Right cardiac atrium (tissue), 5 donors: Measurements from ENCODE around the gene TCEANC2. TPM values are rescaled to one million over a fixed set of nuclear protein-coding genes. Genes with fewer than 3 reads are reported as not detected.
A peak's percentile ranks its signal among the peaks of the same experiment; 100 is the strongest.

Experiments
- ATAC-seq, 2 donors: fragments of 200-7000 bp; cut with Tn5 transposase; one replicate each; pipeline versions ENCODE4 v1.8.0 to v1.9.1; 2020; ENCODE audit warnings: moderate library complexity in 2 of 2, mild to moderate bottlenecking in 1 of 2
- DNase-seq, 3 donors: peaks; one replicate each; pipeline ENCODE4 v3.0.0-alpha.2; 2020
- H3K27ac ChIP-seq: one replicate; pipeline ENCODE4 v1.5.1; 2013; ENCODE audit warnings: mild to moderate bottlenecking, low read length, control low read depth, moderate library complexity
- H3K27me3 ChIP-seq: one replicate; pipeline ENCODE4 v1.6.1; 2013; ENCODE audit not compliant: control insufficient read depth, insufficient read depth
- H3K4me1 ChIP-seq: one replicate; pipeline ENCODE4 v1.6.1; 2013; ENCODE audit warnings: low read length; ENCODE audit not compliant: control insufficient read depth, insufficient read depth
- H3K4me3 ChIP-seq: one replicate; pipeline ENCODE4 v1.5.1; 2013; ENCODE audit warnings: low read length, control low read depth
- H3K9me3 ChIP-seq: one replicate; pipeline ENCODE4 v1.6.1; 2013; ENCODE audit warnings: low read length; ENCODE audit not compliant: control insufficient read depth
- whole genome bisulfite sequencing: extraction: QIAGEN DNeasy Blood & Tissue Kit; methylation state at CpG from one replicate; pipeline ENCODE4 v1.1.7; 2013; 5-methylcytosine and 5-hydroxymethylcytosine counted together
- intact Hi-C, 4 donors: fragments of 100-400 bp; cut with DNase I; formaldehyde crosslinking; loops; one replicate each; pipeline versions ENCODE4 v1.11.0 to v1.14.0; 2022 to 2023
- microRNA-seq, 2 donors: library from miRNA; unstranded; fragments of <30 nt; microRNA quantifications; one replicate each; pipeline ENCODE4 v1.2.0, GENCODE V29; 2020 to 2021
- polyA plus RNA-seq: library from polyadenylated mRNA; stranded (reverse); fragments of 200-250 nt; gene quantifications from one replicate; pipeline ENCODE4 v1.2.3, GENCODE V29; 2013
- total RNA-seq, 4 donors: library from RNA; stranded (reverse); fragmentation: NEBNext Ultra II Directional; extraction: Animal tissue kit (Norgen Biotek cat#: 25700); gene quantifications; one replicate each; pipeline ENCODE4 v1.2.1, GENCODE V29; 2021
- donor health status: healthy with polysubstance abuse.
- donor health status: DM: no; HTN: yes; CAD: no.
- donor health status: DM: no; HTN: no; CAD: no.
- donor health status: DM: no; HTN: yes; CAD: no; lungs with severe emphysema.
- donor health status: DM: yes; HTN: yes; CAD: no.

TCEANC2 gene
- total and polyA plus RNA-seq, 5 donors = 3.1 to 5.7 (median 4.3) TPM

GRCh38 chr1:54138994-54139393 is 85.6 kb downstream of the TCEANC2 start:
- peaks cover 2% of the 10 kb centered on the region for H3K4me1 ChIP-seq
- ATAC-seq (no peak), DNase-seq (no peak)
- H3K27me3 ChIP-seq = no peaks in the 10 kb centered on the region
- H3K4me3 ChIP-seq = no peak overlapping the region
- H3K9me3 ChIP-seq = no peaks in the 10 kb centered on the region
- intact Hi-C loops = no loop called here
- H3K27ac ChIP-seq = no peak overlapping the region
- 100% methylated on average over 1 of the region's 1 CpG for WGBS

GRCh38 chr1:54139711-54140110 is 86.3 kb downstream of the TCEANC2 start:
- H3K9me3 ChIP-seq = no peaks in the 10 kb centered on the region
- no peaks in the 10 kb centered on the region for H3K27me3 ChIP-seq
- ATAC-seq = no peak
- WGBS = 98% methylated on average over 12 of the region's 12 CpGs
- DNase-seq = no peak
- H3K27ac ChIP-seq = no peak overlapping the region
- H3K4me3 ChIP-seq = no peak overlapping the region
- peaks cover 2% of the 10 kb centered on the region for H3K4me1 ChIP-seq
- intact Hi-C loops = no loop called here

GRCh38 chr1:54142146-54142900 is 88.9 kb downstream of the TCEANC2 start:
- H3K27ac ChIP-seq = no peak overlapping the region
- no peak for ATAC-seq
- H3K9me3 ChIP-seq = no peaks in the 10 kb centered on the region
- no peaks in the 10 kb centered on the region for H3K27me3 ChIP-seq
- H3K4me3 ChIP-seq = no peak overlapping the region
- peaks cover 2% of the 10 kb centered on the region for H3K4me1 ChIP-seq
- no peak for DNase-seq
- intact Hi-C loops = no loop called here
- WGBS = 67% methylated on average over 9 of the region's 9 CpGs

GRCh38 chr1:54144366-54144765 is 91.0 kb downstream of the TCEANC2 start:
- H3K9me3 ChIP-seq = no peaks in the 10 kb centered on the region
- ATAC-seq (no peak), DNase-seq (no peak)
- intact Hi-C loops = no loop called here
- H3K4me1 ChIP-seq = no peaks in the 10 kb centered on the region
- no peaks in the 10 kb centered on the region for H3K27me3 ChIP-seq
- 96% methylated on average over 11 of the region's 11 CpGs for WGBS
- no peak overlapping the region for H3K4me3 ChIP-seq
- H3K27ac ChIP-seq = no peak overlapping the region

GRCh38 chr1:54149734-54150133 is 96.3 kb downstream of the TCEANC2 start:
- Histone ChIP-seq H3K4me1 (no peaks in the 10 kb centered on the region), H3K4me3 (no peak overlapping the region), H3K27me3 (no peaks in the 10 kb centered on the region), H3K9me3 (no peaks in the 10 kb centered on the region), H3K27ac (no peak overlapping the region)
- no peak for ATAC-seq
- no peak for DNase-seq
- WGBS = 95% methylated on average over 3 of the region's 3 CpGs
- intact Hi-C loops = no loop called here

- intact Hi-C loops = no loop called here
Observed at GRCh38 chr1:54151013-54151412, 97.6 kb downstream of the TCEANC2 start.

GRCh38 chr1:54152696-54153095 is 99.3 kb downstream of the TCEANC2 start, which contains the start of gene CDCP2:
TSS of gene CDCP2 (minus strand) at chr1:54153000. CDS start at chr1:54152922, 78 bp downstream.
- H3K4me1 ChIP-seq = no peaks in the 10 kb centered on the region
- H3K4me3 ChIP-seq = no peak within 1 kb of the TSS
- no peak within 1 kb of the TSS for H3K27ac ChIP-seq
- WGBS = 96% methylated on average over 5 of the region's 5 CpGs
- H3K27me3 ChIP-seq = no peaks in the 10 kb centered on the region
- DNase-seq (no peak), ATAC-seq (no peak)
- intact Hi-C loops = no loop called here
- H3K9me3 ChIP-seq = no peaks in the 10 kb centered on the region

More at GRCh38 chr1:54151013-54151412, 97.6 kb downstream of the TCEANC2 start:
- no peak overlapping the region for H3K4me3 ChIP-seq
- H3K4me1 ChIP-seq = no peaks in the 10 kb centered on the region
- ATAC-seq = no peak
- WGBS = 84% methylated on average over 5 of the region's 5 CpGs
- DNase-seq = no peak
- H3K27ac ChIP-seq = no peak overlapping the region
- H3K27me3 ChIP-seq = no peaks in the 10 kb centered on the region
- no peaks in the 10 kb centered on the region for H3K9me3 ChIP-seq

GRCh38 chr1:54153535-54154439 is 100.4 kb downstream of the TCEANC2 start:
- no peak overlapping the region for H3K27ac ChIP-seq

More at GRCh38 chr1:54153535-54154439, 100.4 kb downstream of the TCEANC2 start:
- intact Hi-C loops = no loop called here
- DNase-seq (peak; percentile 76 to 84 (median 83)), ATAC-seq (peak; percentile 87 to 88)
- Histone ChIP-seq H3K27me3 (no peaks in the 10 kb centered on the region), H3K4me3 (no peak overlapping the region), H3K4me1 (no peaks in the 10 kb centered on the region), H3K9me3 (no peaks in the 10 kb centered on the region)
- 55% methylated on average over 19 of the region's 19 CpGs for WGBS

Small RNA genes within 50 kb of the gene (microRNA-seq; reads per million reads assigned to microRNA genes)
- gene MIR4781 = 0 to 1.6 reads per million in 2 donors

Other genes starting within 250 kb of the TCEANC2 start
- 1 to 10 TPM; 5.0 to 8.5 (median 6.7) TPM for gene NDC1, start 215.3 kb upstream of the TCEANC2 start, total RNA-seq
- 2.5 TPM for gene NDC1, start 215.3 kb upstream of the TCEANC2 start, polyA plus RNA-seq
- 10 to 100 TPM; 13.3 to 15.7 (median 15.6) TPM for gene YIPF1, start 163.8 kb upstream of the TCEANC2 start, total RNA-seq
- gene YIPF1, start 163.8 kb upstream of the TCEANC2 start, polyA plus RNA-seq = 13.4 TPM
- not detected for gene DIO1, start 159.4 kb upstream of the TCEANC2 start, total RNA-seq
- gene DIO1, start 159.4 kb upstream of the TCEANC2 start, polyA plus RNA-seq = not detected
- gene IFT25, start 107.9 kb upstream of the TCEANC2 start, total RNA-seq = 10 to 100 TPM; 14.2 to 16.8 (median 15.2) TPM
- 20.5 TPM for gene IFT25, start 107.9 kb upstream of the TCEANC2 start, polyA plus RNA-seq
- gene LRRC42, start 107.3 kb upstream of the TCEANC2 start, total RNA-seq = 10 to 100 TPM; 11.8 to 19.5 (median 15.4) TPM
- 8.8 TPM for gene LRRC42, start 107.3 kb upstream of the TCEANC2 start, polyA plus RNA-seq
- not detected for gene LDLRAD1, start 35.4 kb upstream of the TCEANC2 start, total RNA-seq
- gene LDLRAD1, start 35.4 kb upstream of the TCEANC2 start, polyA plus RNA-seq = not detected
- 100 to 1,000 TPM; 333 to 377 (median 362) TPM for gene TMEM59, start 404 bp upstream of the TCEANC2 start, total RNA-seq
- 245 TPM for gene TMEM59, start 404 bp upstream of the TCEANC2 start, polyA plus RNA-seq
- gene CDCP2, start 99.4 kb downstream of the TCEANC2 start, total RNA-seq = not detected
- not detected for gene CDCP2, start 99.4 kb downstream of the TCEANC2 start, polyA plus RNA-seq
- gene CYB5RL, start 146.4 kb downstream of the TCEANC2 start, total RNA-seq = 1 to 10 TPM; 3.0 to 6.4 (median 5.5) TPM
- gene CYB5RL, start 146.4 kb downstream of the TCEANC2 start, polyA plus RNA-seq = 3.2 TPM
- gene MRPL37, start 146.6 kb downstream of the TCEANC2 start, total RNA-seq = 10 to 100 TPM; 53.1 to 57.1 (median 55.7) TPM
- 53.9 TPM for gene MRPL37, start 146.6 kb downstream of the TCEANC2 start, polyA plus RNA-seq